NK-92 (cell line): ENCODE data around the gene CBX4.

Experiments used
- DNase-seq: peaks from one replicate; lab custom pipeline; 2025; ENCODE audit not compliant: unreplicated experiment; lab: John Stamatoyannopoulos, UW

The CBX4 gene

GRCh38 chr17:79790805-79791734 lies 48.2 kb downstream of the CBX4 start:
- DNase-seq, result no peak

GRCh38 chr17:79789943-79790804 lies 49.1 kb downstream of the CBX4 start:
- no peak for DNase-seq

GRCh38 chr17:79788989-79789942 lies 50.0 kb downstream of the CBX4 start:
- DNase-seq, result no peak

GRCh38 chr17:79788455-79788854 lies 50.8 kb downstream of the CBX4 start:
- no peak for DNase-seq

GRCh38 chr17:79786930-79787643 lies 52.2 kb downstream of the CBX4 start:
- no peak for DNase-seq

GRCh38 chr17:79785900-79786810 lies 53.1 kb downstream of the CBX4 start:
- no peak for DNase-seq

- no peak for DNase-seq
Measured at GRCh38 chr17:79785017-79785899, 54.0 kb downstream of the CBX4 start.

- DNase-seq, result no peak
Measured at GRCh38 chr17:79784353-79785016, 54.8 kb downstream of the CBX4 start.

GRCh38 chr17:79783891-79784290 lies 55.3 kb downstream of the CBX4 start:
- no peak for DNase-seq
